NCI-H187 treated with DMSO at 0.1 percent for 48 hours (cell line): ENCODE measurements around the gene NOPCHAP1.
"Not testable (repeated sequence)": the region's sequence is repeated elsewhere in the genome, so short reads cannot be mapped to it uniquely, and the experiment has no call there.

Experiments
- DNase-seq: peaks from one replicate; lab custom pipeline; 2025; lab: John Stamatoyannopoulos, UW

Gene NOPCHAP1, protein sequence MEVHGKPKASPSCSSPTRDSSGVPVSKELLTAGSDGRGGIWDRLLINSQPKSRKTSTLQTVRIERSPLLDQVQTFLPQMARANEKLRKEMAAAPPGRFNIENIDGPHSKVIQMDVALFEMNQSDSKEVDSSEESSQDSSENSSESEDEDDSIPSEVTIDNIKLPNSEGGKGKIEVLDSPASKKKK

DNA sequence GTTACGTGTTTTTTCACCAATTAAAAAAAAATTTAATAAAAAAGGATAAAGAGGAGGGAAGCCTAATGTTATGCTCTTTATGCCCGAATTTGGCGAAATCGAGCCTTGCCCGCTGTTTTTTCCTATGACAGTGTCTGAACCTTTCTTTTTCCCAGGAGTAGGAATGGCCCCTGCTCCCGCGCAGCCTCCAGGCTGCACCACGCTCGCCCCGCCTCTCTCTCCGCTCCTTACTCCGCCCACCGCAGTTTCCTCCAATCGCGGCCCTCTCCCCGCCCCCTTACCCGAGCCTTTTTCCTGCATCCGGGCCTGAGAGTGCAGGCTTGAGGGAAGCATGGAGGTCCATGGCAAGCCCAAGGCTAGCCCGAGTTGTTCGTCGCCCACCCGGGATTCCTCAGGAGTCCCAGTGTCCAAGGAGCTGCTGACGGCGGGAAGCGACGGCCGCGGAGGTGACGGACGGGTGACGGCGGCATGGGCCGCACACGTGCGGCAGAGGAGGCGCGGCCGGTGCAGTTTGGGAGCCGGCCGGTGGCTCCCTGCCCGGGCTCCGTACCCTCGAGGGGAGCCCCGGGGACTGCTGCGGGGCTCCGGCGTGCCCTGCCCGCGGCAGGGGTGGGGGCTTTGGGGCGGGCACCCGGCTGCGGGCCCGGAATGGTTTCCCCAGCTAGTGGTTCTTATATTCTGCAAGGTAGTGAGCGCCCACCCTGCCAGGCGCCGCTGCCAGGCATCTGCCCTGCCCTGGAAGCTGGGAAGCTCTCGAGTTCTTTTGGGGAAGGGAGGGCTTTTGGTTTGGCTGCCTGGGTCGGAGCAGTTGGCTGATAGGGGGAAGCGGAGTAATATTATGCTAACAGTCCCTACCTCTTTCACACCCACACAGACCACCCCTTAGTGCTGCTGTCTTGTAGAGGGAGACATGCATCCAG is at the start of gene NOPCHAP1:
Gene NOPCHAP1, plus strand, starts transcription at position 295 of the 920 bp plus-strand sequence. Its CDS starts 37 bp downstream, at position 332.
- DNase-seq: peak; percentile 96

DNA sequence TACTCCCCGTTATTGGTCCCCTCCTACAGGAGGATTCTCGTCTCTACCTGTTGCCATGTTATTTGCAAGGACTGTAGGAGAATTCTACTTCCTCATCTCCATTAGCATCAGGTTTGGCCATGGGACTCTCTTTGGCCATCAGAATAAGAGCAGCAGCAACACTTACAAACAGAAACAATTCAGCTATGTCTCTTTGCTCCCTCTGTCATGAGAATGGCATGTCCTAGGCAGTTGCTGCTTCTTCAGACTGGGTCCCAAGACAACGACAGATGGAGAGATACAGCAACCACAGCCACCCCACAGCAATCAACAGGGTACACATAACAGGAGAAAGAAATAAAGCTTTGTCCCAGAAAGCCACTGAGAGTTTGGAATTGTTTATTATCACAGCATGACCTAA is 47.7 kb upstream of the NOPCHAP1 start:
- DNase-seq: no peak

DNA sequence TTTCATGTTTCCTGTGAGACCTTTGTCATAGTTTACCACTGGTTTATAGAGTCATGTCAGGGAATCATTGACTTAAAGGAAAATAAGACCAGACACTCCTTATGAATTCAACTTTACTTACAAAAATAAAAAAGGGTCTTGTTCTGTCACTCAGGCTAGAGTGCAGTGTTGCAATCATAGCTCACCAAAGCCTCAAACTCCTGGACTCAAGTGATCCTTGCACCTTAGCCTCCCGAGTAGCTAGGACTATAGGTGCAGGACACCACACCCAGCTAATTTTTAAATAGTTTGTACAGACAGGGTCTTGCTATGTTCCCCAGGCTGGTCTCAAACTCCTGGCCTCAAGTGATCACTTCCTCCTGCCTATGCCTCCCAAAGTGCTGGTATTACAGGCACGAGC is 47.0 kb upstream of the NOPCHAP1 start:
- no peak for DNase-seq

DNA sequence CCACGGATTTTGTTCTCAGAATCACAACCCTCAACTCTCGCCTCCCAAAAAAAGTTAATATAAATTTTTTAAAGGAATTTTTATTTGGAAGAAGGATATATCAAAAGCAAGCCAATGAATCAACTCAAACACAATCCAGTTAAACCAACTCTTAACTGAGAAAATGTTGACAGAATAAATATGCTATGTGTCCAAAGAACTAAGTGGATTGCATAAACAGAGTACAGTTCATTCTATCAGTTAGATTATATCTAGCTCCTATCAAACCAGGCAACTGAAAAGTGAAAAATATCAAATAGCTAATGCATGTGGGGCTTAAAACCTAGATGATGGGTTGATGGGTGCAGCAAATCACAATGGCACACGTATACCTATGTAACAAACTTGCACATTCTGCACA is 44.7 kb upstream of the NOPCHAP1 start:
- DNase-seq: no peak

DNA sequence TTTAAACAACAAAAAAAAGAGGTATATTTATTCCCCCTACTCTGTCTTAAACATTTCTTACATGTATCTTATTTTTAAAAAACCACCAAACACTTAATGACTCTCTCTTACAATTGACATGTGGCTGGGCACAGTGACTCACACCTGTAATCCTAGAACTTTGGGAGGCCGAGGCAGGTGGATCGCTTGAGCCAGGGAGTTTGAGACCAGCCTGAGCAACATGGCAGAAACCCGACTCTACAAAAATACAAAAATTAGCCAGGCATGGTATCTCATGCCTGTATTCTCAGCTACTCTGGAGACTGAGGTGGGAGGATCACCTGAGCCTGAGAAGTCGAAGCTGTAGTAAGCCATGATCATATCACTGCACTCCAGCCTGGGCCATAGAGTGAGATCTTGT is 44.0 kb upstream of the NOPCHAP1 start:
- DNase-seq: no peak

DNA sequence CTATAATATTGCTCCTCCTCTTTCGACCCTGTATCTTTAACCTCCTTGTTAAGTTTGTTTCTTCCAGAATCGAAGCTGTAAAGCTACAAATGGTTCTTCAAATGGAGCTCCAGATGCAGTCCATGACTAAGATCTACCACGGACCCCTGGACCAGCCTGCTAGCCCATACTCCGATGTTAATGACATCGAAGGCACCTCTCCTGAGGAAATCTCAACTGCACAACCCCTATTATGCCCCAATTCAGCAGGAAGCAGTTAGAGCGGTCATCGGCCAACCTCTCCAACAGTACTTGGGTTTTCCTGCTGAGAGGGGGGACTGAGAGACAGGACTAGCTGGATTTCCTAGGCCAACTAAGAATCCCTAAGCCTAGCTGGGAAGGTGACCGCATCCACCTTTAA is 42.7 kb upstream of the NOPCHAP1 start:
- DNase-seq: not testable (repeated sequence)

DNA sequence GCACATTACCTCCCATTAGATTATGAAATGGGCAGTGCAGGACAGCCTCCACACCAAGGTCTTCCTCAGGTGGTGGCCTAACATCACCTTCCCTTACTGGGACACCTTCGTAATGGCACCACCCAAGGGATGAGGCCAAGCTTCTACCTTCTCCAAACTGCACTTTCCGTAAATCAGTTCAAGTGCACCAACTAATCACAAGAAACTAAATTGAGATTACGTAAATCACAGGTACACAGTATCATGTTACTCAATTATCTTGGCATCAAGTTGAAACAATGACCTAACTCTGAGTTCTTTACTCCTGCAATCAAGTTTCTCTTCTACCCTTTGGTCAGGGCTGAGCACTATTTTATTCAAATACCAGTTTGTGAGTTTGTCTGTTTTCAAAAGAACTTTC is 41.9 kb upstream of the NOPCHAP1 start:
- no peak for DNase-seq

DNA sequence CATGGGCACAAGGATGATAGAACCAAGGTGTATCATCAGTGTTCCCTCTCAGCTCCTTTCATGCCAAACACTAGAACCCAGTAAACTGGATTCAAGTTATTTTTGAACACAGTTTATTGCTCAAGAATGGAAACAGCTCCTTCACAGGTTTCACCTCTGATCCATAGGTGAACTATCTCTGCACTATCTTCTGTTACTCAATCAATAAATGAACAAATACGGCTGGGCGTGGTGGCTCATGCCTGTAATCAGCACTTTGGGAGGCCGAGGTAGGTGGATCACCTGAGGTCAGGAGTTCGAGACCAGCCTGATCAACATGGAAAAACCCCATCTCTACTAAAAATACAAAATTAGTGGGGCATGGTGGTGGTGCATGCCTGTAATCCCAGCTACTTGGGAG is 37.4 kb upstream of the NOPCHAP1 start:
- not testable (repeated sequence) for DNase-seq

DNA sequence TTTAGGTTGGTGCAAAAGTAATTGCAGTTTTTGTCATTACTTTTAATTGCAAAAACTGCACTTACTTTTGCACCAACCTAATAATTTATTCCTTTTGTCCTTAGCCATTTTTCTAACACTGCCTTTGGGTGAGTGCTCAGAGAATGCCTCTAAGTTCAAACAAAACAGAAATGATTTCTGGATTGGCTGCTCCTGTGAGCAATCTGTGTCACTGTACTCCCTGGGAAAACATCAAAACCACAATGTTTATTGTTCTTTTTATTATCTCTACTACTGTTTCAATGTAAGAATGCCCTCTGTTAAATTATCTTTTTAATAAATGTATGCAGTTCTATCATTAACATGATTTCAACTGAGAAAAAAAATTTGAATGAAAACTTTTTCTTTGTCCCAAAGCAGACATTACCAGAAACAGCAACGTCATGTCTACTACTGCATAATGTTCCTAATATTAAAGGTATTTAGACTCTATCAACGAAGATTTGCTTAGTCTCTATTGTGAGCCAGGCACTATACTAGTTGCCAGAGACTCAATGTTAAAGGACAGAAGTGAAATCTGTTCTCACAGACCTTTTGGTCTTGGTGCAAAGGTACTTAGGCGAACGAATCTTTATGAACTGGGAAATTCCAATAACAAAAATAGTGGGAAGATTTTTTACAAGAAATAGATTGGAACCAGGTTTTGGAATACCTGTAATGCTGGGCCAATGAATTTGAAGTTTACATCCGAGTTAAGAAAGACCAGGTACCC is 34.2 kb upstream of the NOPCHAP1 start:
- no peak for DNase-seq

DNA sequence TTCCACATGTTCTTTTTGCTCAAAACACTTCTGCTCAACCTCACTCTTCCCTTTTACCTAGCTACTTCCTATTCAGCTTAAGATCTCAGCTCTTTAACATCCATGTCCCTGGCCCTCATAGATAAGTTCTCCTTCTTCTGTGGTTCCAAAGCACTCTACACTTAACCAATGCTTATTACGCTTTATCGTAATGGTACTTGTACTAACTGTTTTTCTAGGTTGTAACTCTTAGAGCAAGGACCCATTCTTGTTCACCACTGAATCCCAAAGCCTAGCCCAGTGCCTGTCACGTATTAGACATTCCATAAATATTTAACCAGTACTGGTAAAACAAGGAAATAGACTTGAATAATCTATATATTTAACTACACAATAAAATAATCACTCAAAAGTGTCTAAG is 33.3 kb upstream of the NOPCHAP1 start:
- no peak for DNase-seq

DNA sequence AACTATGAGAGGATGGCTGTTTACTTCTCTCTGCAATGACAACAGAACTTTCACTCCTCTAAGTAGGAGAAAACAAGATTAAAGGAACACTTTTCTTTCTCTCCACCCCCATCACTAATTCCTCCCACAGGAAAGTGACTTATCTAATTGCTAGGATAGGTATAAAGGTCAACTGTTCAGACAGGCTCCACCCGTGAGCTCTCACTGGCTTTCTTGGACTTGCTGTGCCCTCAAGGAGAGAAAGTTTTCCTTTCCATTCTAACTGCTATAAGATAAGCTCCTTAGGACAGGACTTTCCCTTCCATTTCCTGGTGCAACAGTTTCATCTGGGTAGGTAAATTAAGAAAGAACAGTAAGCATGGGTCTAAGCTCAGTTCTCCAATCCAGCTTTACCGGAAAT is 32.8 kb upstream of the NOPCHAP1 start:
- DNase-seq: no peak

DNA sequence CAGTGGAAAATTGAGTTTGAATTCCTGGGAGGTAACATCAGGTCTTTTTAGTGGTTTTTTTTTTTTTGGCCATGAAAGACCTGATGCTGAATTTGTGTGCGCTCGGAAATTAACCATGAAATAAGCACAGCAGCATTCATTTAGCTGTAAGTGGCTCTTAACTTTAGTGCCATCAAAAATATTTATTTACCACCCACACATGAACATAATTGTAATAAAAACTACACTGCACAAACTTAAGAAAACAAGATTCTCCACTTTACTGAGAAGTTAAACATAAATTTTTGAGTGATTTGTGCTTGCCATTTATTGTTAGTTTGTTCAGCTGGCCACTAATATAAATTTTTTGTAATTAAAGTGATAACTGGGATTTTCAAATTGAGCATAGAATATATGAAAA is 30.4 kb upstream of the NOPCHAP1 start:
- DNase-seq: no peak

DNA sequence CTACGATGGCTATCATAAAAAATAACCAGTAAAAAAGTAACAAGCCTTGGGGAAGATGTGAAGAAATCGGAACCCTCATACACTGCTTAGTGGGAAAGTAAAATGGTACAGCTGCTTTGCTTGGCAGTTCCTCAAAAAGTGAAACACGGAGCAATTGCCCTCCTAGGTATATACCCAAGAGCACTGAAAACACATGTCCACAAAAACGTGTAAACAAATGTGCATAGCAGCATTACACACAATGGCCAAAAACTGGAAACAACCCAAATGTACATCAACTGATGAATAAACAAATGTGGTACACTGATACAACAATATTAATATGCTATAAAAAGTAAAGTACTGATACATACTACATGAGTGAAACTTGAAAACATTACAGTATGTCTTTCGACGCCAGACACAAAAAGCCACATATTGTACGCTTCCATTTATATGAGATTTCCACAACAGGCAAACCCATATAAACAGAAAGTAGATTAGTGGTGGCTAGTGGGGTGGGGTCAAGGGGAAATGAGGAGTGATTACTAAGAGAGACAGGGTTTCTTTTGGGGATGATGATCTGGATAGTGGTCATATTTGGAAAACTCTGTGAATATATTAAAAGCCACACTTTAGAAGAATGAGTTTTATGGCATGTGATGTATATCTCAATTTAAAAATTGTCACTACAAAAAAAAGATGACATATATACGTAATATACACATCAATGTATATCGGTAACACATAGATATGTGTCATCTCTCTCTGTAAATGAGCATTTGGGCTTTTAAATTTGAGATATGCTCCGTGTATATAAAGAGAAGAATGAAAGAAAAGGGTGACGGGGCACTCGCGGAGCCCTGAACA is 29.0 kb upstream of the NOPCHAP1 start:
- no peak for DNase-seq

DNA sequence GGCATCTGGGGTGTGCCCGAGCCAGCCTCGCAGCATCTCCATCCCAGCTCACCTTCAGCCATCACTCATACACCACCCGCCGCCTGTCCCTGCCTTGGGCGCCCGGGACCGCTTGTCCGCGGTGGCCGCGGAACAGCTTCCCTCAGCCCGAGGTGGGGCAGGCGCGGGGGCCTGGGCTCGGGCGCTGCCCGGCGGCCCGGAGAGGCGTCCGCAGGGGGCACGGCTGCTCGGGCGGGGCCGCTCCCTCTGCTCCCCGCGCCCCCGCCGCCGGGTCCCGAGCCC is 28.5 kb upstream of the NOPCHAP1 start:
- no peak for DNase-seq

DNA sequence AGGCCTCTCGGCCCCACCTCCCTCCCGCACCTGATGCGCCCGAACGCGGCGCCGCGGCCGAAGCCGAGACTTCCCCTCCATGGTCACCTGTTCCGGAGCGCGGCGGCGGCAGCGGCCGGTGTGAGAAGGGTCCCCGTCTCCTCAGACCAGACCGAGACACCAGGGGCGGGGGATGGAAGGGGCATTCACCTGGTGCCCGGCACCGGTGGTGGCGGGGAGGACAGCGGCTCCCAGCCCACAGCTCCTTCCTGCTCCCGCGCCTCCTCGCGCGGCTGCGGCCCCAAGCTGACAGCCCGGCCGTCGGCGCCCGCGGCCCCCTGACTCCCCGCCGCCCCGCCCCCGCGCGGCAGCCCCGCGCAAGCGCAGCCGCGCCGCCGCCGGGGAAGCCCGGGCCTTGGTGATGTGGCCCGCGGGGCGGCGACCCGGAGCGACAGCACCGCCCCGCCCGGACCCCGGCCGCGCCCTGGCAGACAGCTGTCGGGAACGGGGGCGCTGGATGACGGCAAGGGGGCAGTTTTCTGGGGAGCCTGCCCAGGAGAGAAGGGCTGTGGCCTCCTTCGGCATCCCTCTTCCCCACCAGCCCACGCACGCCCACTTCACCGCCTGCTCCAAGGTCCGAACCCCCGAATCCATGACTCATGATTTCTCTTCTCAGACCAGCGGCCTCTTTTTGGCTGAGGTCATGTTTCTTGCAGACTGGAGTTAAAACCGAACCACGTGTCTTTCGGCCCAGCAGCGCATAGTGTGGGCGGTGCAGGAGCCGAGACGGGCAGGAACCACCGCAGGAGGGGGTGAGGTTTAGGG is 27.9 kb upstream of the NOPCHAP1 start, which contains the start of gene SLC41A2:
Gene SLC41A2, minus strand, starts transcription at position 290 of the 804 bp plus-strand sequence. CDS start 29,763 bp downstream, outside the sequence.
- DNase-seq: no peak

DNA sequence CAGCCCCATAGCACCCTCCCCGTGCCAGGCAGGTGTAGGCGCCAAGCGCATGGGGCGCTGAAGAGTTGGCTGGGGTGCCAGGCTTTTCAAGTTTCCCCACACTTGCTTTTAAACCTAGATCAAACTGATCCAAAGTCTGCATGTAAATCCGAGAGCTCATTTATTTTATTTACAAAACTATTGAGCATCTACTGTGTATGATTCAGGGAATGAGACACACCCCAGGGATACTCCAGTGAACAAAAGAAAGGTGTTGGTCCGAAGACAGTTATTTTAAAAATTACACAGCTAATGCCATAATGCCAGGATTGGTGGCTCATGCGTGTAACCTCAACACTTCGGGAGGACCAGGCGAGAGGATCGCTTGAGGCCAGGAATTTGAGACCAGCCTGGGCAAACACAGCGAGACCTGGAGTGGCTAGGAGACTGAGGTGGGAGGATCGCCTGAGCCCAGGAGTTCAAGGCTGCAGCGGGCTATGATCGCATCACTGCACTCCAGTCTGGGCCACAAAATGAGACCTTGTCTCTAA is 27.2 kb upstream of the NOPCHAP1 start:
- DNase-seq: no peak

DNA sequence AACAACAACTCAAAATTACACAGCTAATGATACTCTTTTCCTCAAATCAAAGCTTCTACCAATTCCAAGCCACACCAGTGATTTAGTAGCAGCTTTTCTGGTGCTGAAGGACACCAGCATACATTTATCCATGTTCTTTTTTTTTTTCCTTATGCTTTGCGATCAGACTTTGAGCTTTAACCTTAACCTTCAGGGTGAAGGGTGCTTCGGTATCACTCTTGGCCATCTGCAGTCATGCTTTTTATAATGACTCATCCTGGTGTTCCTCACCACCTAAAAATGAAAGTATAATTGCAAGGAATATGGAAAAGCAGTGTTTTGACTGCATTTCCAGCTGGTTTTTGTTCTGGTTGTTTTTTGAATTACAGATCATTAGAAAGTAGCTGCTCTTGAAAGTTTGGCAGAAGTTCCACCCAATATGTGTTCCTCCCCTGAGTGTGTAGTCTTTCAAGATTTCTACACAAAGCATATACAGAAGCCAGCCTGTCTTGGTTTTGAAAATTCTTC is 26.7 kb upstream of the NOPCHAP1 start:
- no peak for DNase-seq

DNA sequence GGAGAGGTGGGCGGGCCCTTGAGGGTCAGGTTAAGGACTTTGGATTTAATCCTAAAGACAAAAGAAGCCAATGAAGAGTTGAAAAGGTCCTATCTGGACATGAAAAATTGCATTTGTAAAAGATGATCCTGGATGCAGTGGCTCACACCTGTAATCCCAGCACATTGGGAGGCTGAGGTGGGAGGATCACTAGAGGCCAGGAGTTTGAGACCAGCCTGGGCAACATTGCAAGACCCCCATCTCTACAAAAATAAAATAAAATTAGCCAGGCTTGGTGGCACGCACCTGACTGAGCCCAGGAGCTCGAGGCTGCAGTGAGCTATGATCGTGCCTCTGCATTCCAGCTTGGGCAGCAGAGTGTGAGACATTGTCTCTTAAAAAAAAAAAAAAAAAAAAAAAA is 25.7 kb upstream of the NOPCHAP1 start:
- DNase-seq: no peak

DNA sequence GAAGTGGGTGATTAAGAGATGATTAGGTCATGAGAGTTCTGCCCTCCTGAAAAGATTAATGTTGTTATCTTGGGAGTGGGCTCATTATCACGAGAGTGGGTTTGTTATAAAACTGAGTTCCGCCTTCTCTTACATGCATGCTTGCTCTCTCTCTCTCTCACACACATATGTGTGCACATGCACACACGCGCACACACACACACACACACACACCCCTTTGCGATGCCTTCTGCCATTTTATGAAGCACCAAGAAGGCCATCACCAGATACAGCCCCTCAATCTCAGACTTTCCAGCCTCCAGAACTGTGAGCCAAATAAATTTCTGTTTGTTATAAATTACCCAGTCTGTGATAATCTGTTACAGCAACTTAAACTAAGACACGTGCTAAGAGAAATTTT is 22.4 kb upstream of the NOPCHAP1 start:
- DNase-seq: no peak

DNA sequence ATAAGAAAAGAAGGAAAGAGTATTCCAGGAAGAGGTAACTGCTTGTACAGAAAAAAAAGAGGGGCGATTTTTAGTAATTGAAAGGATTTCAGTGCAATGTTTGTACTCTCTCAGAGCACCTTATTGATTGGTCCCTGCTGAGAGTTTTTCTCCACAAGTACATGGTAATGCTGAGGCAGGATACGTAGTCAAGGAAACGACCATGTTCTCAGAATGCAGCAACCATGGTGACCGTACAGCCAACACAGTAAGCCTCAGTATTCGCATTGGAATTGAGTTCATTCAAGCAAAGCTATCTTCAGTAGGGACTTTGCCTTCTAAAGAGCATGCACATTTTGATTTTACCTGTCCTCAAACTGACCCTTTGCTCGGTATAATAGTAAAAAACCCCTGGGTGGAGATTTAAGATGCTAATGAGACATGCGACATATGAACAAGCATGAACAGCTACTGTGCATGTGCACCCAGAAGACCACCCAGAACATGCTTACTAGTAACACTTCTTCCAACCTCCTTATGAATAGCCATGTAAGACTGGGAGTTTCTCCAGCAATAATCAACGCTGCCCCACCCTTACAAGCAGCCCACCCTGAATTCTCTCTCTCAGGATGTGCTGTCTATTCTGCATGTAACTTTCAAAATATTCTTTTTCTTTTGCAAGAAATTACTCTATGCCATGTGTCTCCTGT is 21.8 kb upstream of the NOPCHAP1 start:
- DNase-seq: no peak
